C4-2B (cell line): ENCODE data around the gene SLC35F2.

Source experiments
- ZFX ChIP-seq: fragments of 450-650 bp; IDR thresholded peaks from 2 replicates; pipeline ENCODE4 v1.6.1; 2017
- TF ChIP-seq, protein P1 (sequence below): fragments of 450-650 bp; conservative IDR thresholded peaks from 2 replicates; pipeline ENCODE4 v1.5.1; 2017; ENCODE audit warnings: mild to moderate bottlenecking

DNA sequence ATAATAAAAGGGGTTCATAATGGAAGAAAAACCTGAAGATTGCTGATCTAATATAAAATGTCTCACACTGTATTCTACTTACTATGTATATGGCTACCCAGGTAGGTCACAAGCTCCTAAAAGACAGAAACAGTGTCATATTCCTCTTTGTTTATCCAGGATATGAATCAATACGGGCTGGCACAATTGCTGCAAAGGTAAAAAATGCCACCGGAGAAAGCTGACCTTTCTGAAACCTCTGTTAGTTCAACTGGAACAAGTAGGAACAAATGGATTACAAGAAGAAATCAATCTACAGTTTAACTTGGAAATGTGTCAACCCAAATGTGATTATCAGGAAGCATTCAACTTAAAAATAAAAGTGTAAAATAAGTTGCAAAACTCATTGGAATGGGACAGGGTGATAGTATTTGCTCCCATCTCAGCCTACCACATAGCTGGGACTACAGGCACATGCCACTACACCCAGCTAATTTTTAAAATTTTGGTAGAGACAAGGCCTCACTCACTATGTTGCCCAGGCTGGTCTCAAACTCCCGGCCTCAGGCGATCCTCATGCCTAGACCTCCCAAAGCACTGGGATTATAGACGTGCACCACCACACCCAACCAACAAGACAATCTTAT is 27.6 kb downstream of the SLC35F2 start:
- TF ChIP-seq, protein P1, sequence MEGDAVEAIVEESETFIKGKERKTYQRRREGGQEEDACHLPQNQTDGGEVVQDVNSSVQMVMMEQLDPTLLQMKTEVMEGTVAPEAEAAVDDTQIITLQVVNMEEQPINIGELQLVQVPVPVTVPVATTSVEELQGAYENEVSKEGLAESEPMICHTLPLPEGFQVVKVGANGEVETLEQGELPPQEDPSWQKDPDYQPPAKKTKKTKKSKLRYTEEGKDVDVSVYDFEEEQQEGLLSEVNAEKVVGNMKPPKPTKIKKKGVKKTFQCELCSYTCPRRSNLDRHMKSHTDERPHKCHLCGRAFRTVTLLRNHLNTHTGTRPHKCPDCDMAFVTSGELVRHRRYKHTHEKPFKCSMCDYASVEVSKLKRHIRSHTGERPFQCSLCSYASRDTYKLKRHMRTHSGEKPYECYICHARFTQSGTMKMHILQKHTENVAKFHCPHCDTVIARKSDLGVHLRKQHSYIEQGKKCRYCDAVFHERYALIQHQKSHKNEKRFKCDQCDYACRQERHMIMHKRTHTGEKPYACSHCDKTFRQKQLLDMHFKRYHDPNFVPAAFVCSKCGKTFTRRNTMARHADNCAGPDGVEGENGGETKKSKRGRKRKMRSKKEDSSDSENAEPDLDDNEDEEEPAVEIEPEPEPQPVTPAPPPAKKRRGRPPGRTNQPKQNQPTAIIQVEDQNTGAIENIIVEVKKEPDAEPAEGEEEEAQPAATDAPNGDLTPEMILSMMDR, result no peak
- no peak for TF ChIP-seq ZFX
